ENCODE data around the gene PTPRT.

GRCh38 chr20:42705550-42705949 lies 484.2 kb downstream of the PTPRT start:
- TF ChIP-seq EP300 (IDR thresholded peaks at IDR 0.05; ENCODE audit: low read depth in 2 of 2, low read length in 2 of 2), result no peak
- TF ChIP-seq EP300 (CRISPR knock-in tag; IDR thresholded peaks at IDR 0.05; ENCODE audit: borderline replicate concordance), result no peak
- no peak for TF ChIP-seq NR2F1 (CRISPR knock-in tag; IDR thresholded peaks at IDR 0.05)
- no peak for TF ChIP-seq ZNF557 (CRISPR knock-in tag; IDR thresholded peaks at IDR 0.05)
- TF ChIP-seq SP1 (IDR thresholded peaks at IDR 0.05), result no peak
- no peak for TF ChIP-seq SP1 (CRISPR knock-in tag; IDR thresholded peaks at IDR 0.05)
- TF ChIP-seq SALL2 (CRISPR knock-in tag; IDR thresholded peaks at IDR 0.05), result no peak
- TF ChIP-seq POLR2G (IDR thresholded peaks at IDR 0.05; ENCODE audit: low read depth, low read length), result no peak
- no peak for TF ChIP-seq DZIP1 (CRISPR knock-in tag; IDR thresholded peaks at IDR 0.05)
- TF ChIP-seq SMC3 (IDR thresholded peaks at IDR 0.05; ENCODE audit: low read length), result no peak
- TF ChIP-seq ARNT (IDR thresholded peaks at IDR 0.05), result no peak
- TF ChIP-seq CHD2 (IDR thresholded peaks at IDR 0.05; ENCODE audit: low read depth, low read length), result no peak
- no peak for TF ChIP-seq CBX1 (IDR thresholded peaks at IDR 0.05; ENCODE audit: low read depth)
- TF ChIP-seq GABPA (IDR thresholded peaks at IDR 0.05; ENCODE audit: low read depth, low read length), result no peak
- no peak for TF ChIP-seq GABPA (CRISPR knock-in tag; IDR thresholded peaks at IDR 0.05; ENCODE audit: low read depth)
- TF ChIP-seq SOX13 (IDR thresholded peaks at IDR 0.05), result no peak
- no peak for TF ChIP-seq SOX13 (CRISPR knock-in tag; conservative IDR thresholded peaks at IDR 0.05 in 1 of 2, IDR thresholded peaks at IDR 0.05 in 1 of 2)
- TF ChIP-seq ZBTB43 (CRISPR knock-in tag; conservative IDR thresholded peaks at IDR 0.05), result no peak
